Measurements from ENCODE around the gene CRIP2.

CRIP2 gene

GRCh38 chr14:105445290-105445689 lies 29.3 kb upstream of the CRIP2 start:
- DNase-seq: no peak

- DNase-seq: no peak
These were observed 28.4 kb upstream of the CRIP2 start for GRCh38 chr14:105445901-105446845.

GRCh38 chr14:105446971-105447370 lies 27.6 kb upstream of the CRIP2 start:
- no peak for DNase-seq

GRCh38 chr14:105447651-105448640 lies 26.7 kb upstream of the CRIP2 start:
- DNase-seq: no peak

GRCh38 chr14:105448706-105449111 lies 25.9 kb upstream of the CRIP2 start:
- peak; percentile 67 for DNase-seq

- DNase-seq: no peak
These were observed 25.1 kb upstream of the CRIP2 start for GRCh38 chr14:105449276-105450122.

GRCh38 chr14:105450123-105450505 lies 24.5 kb upstream of the CRIP2 start:
- no peak for DNase-seq

GRCh38 chr14:105450864-105451720 lies 23.5 kb upstream of the CRIP2 start:
- no peak for DNase-seq

- DNase-seq: no peak
These were observed 21.7 kb upstream of the CRIP2 start for GRCh38 chr14:105452963-105453362.

GRCh38 chr14:105453847-105454246 lies 20.8 kb upstream of the CRIP2 start:
- no peak for DNase-seq

GRCh38 chr14:105455086-105455640 lies 19.5 kb upstream of the CRIP2 start:
- DNase-seq: no peak

- no peak for DNase-seq
These were observed 18.6 kb upstream of the CRIP2 start for GRCh38 chr14:105455766-105456660.

- no peak for DNase-seq
These were observed 17.6 kb upstream of the CRIP2 start for GRCh38 chr14:105456736-105457617.

GRCh38 chr14:105458010-105458409 lies 16.6 kb upstream of the CRIP2 start:
- no peak for DNase-seq

GRCh38 chr14:105458571-105458970 lies 16.1 kb upstream of the CRIP2 start:
- no peak for DNase-seq

- no peak for DNase-seq
These were observed 14.5 kb upstream of the CRIP2 start for GRCh38 chr14:105460116-105460515.

GRCh38 chr14:105460616-105461015 lies 14.0 kb upstream of the CRIP2 start:
- no peak for DNase-seq

- no peak for DNase-seq
These were observed 12.7 kb upstream of the CRIP2 start for GRCh38 chr14:105461903-105462302.

- DNase-seq: no peak
These were observed 10.1 kb upstream of the CRIP2 start for GRCh38 chr14:105464501-105464900.

Measured in hematopoietic multipotent progenitor cell treated with erythropoietin and hydrocortisone succinate and interleukin-3 and kit ligand, for 8 days (in vitro differentiated cells).